ENCODE data around the gene S100A14.

GRCh38 chr1:153651771-153652170 lies 35.6 kb upstream of the S100A14 start:
- TF ChIP-seq, protein P1, sequence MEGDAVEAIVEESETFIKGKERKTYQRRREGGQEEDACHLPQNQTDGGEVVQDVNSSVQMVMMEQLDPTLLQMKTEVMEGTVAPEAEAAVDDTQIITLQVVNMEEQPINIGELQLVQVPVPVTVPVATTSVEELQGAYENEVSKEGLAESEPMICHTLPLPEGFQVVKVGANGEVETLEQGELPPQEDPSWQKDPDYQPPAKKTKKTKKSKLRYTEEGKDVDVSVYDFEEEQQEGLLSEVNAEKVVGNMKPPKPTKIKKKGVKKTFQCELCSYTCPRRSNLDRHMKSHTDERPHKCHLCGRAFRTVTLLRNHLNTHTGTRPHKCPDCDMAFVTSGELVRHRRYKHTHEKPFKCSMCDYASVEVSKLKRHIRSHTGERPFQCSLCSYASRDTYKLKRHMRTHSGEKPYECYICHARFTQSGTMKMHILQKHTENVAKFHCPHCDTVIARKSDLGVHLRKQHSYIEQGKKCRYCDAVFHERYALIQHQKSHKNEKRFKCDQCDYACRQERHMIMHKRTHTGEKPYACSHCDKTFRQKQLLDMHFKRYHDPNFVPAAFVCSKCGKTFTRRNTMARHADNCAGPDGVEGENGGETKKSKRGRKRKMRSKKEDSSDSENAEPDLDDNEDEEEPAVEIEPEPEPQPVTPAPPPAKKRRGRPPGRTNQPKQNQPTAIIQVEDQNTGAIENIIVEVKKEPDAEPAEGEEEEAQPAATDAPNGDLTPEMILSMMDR (IDR thresholded peaks at IDR 0.05) = no peak
- no peak for TF ChIP-seq POLR2A (IDR thresholded peaks at IDR 0.05)
- no peak for TF ChIP-seq EP300 (IDR thresholded peaks at IDR 0.05)
- TF ChIP-seq POLR2AphosphoS5 (IDR thresholded peaks at IDR 0.05) = no peak

Measured in stomach (tissue), 4 donors.